ENCODE measurements around the gene CST3.
"Not testable (repeated sequence)": the region's sequence is repeated elsewhere in the genome, so short reads cannot be mapped to it uniquely, and the experiment has no call there.

The CST3 gene

DNA sequence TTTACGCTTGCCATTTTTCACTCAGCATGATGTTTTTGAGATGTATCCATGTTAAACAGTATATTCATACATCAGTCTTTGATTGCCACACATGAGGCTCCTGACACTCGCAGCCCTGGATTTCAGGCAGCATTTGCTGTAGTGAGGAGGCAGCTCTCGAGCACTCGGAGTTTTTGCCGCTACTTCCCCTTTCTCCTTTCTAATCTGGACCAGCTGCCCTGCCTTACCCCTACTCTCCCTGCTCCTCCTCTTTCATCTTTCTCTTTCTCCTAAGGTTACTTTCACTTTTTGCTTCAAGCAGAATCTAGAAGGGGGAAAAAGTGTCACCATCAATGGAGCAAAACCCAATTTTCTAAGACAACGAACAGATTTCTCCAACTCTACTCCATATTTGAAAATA is 5.9 kb upstream of the CST3 start:
- H3K36me3 ChIP-seq (ENCODE audit: insufficient read depth, low read length), result no peaks in the 10 kb centered on the region
- H3K27ac ChIP-seq (ENCODE audit: low read depth, low read length), result no peak overlapping the region
- H3K4me3 ChIP-seq (ENCODE audit: low read depth, low read length), result no peak overlapping the region
- H3K27me3 ChIP-seq (ENCODE audit: insufficient read depth, low read length), result no peaks in the 10 kb centered on the region
- peaks cover 14% of the 10 kb centered on the region for H3K4me1 ChIP-seq (ENCODE audit: control insufficient read depth, insufficient read depth, low read length, unreplicated experiment)
- no peak overlapping the region for H2AFZ ChIP-seq (ENCODE audit: low read length, unreplicated experiment)
- H3K79me2 ChIP-seq (ENCODE audit: control insufficient read depth, insufficient read depth, low read length, unreplicated experiment), result no peaks in the 10 kb centered on the region

GRCh38 chr20:23641936-23642751 is 4.4 kb upstream of the CST3 start:
- Histone ChIP-seq H3K79me2 (ENCODE audit: control insufficient read depth, insufficient read depth, low read length, unreplicated experiment) (peaks cover 5% of the 10 kb centered on the region), H3K4me3 (ENCODE audit: low read depth, low read length) (no peak overlapping the region), H3K27me3 (ENCODE audit: insufficient read depth, low read length) (no peaks in the 10 kb centered on the region), H2AFZ (ENCODE audit: low read length, unreplicated experiment) (no peak overlapping the region), H3K36me3 (ENCODE audit: insufficient read depth, low read length) (no peaks in the 10 kb centered on the region), H3K27ac (ENCODE audit: low read depth, low read length) (no peak overlapping the region), H3K4me1 (ENCODE audit: control insufficient read depth, insufficient read depth, low read length, unreplicated experiment) (peaks cover 14% of the 10 kb centered on the region)

GRCh38 chr20:23640671-23641667 is 3.2 kb upstream of the CST3 start:
- Histone ChIP-seq H3K27me3 (ENCODE audit: insufficient read depth, low read length) (no peaks in the 10 kb centered on the region), H3K4me3 (ENCODE audit: low read depth, low read length) (no peak overlapping the region), H3K36me3 (ENCODE audit: insufficient read depth, low read length) (no peaks in the 10 kb centered on the region), H3K4me1 (ENCODE audit: control insufficient read depth, insufficient read depth, low read length, unreplicated experiment) (peaks cover 21% of the 10 kb centered on the region), H3K27ac (ENCODE audit: low read depth, low read length) (no peak overlapping the region), H3K79me2 (ENCODE audit: control insufficient read depth, insufficient read depth, low read length, unreplicated experiment) (peaks cover 17% of the 10 kb centered on the region), H2AFZ (ENCODE audit: low read length, unreplicated experiment) (no peak overlapping the region)

DNA sequence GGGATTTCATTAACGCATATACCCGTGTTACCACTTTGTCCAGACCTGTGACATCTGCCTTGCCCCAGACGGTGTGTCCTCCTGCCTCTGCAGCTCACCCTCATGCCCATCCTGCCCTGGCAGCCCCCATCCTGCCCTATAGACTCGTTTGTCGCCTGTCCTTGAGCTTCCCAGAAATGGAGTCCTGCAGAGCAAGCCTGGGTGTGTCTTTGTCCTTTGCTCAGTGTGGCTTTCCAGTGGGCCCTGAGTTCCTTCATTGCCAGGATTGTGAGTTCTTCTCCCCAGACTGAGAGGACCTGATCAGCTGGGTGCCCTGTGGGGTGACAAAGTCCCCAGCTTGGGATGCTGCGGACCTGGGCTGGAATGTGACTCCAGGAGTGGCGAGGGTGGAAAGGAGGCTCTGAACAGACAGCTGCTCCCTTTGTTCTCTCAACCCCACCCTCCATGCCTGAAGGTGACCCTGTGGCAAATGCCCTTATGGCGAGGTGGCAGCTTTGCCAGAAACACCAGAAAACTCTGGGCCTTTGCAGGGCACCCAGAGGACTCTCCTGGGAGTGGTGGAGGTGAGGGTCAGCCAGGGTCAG is 2.4 kb upstream of the CST3 start:
- Histone ChIP-seq H2AFZ (ENCODE audit: low read length, unreplicated experiment) (no peak overlapping the region), H3K36me3 (ENCODE audit: insufficient read depth, low read length) (no peaks in the 10 kb centered on the region; the same call in 1 of the 2 replicates), H3K4me1 (ENCODE audit: control insufficient read depth, insufficient read depth, low read length, unreplicated experiment) (peaks cover 29% of the 10 kb centered on the region)

GRCh38 chr20:23639490-23639958 is 1.8 kb upstream of the CST3 start:
- Histone ChIP-seq H3K36me3 (ENCODE audit: insufficient read depth, low read length) (peaks cover 3% of the 10 kb centered on the region; the same call in 1 of the 2 replicates), H3K79me2 (ENCODE audit: control insufficient read depth, insufficient read depth, low read length, unreplicated experiment) (peaks cover 32% of the 10 kb centered on the region), H3K27me3 (ENCODE audit: insufficient read depth, low read length) (no peaks in the 10 kb centered on the region), H3K4me3 (ENCODE audit: low read depth, low read length) (no peak overlapping the region), H2AFZ (ENCODE audit: low read length, unreplicated experiment) (no peak overlapping the region), H3K4me1 (ENCODE audit: control insufficient read depth, insufficient read depth, low read length, unreplicated experiment) (peaks cover 34% of the 10 kb centered on the region), H3K27ac (ENCODE audit: low read depth, low read length) (no peak overlapping the region)

More for the DNA sequence above, 2.4 kb upstream of the CST3 start:
- no peaks in the 10 kb centered on the region for H3K27me3 ChIP-seq (ENCODE audit: insufficient read depth, low read length)
- H3K79me2 ChIP-seq (ENCODE audit: control insufficient read depth, insufficient read depth, low read length, unreplicated experiment), result peaks cover 26% of the 10 kb centered on the region
- no peak overlapping the region for H3K27ac ChIP-seq (ENCODE audit: low read depth, low read length)
- H3K4me3 ChIP-seq (ENCODE audit: low read depth, low read length), result no peak overlapping the region

GRCh38 chr20:23638309-23638708 is 554 bp upstream of the CST3 start:
- H3K27me3 ChIP-seq (ENCODE audit: insufficient read depth, low read length), result no peaks in the 10 kb centered on the region
- H3K4me1 ChIP-seq (ENCODE audit: control insufficient read depth, insufficient read depth, low read length, unreplicated experiment), result peaks cover 34% of the 10 kb centered on the region
- H3K79me2 ChIP-seq (ENCODE audit: control insufficient read depth, insufficient read depth, low read length, unreplicated experiment), result peaks cover 33% of the 10 kb centered on the region
- peaks cover 3% of the 10 kb centered on the region; the same call in 1 of the 2 replicates for H3K36me3 ChIP-seq (ENCODE audit: insufficient read depth, low read length)
- no peak overlapping the region for H3K27ac ChIP-seq (ENCODE audit: low read depth, low read length)
- H2AFZ ChIP-seq (ENCODE audit: low read length, unreplicated experiment), result no peak overlapping the region
- no peak overlapping the region for H3K4me3 ChIP-seq (ENCODE audit: low read depth, low read length)

- H3K27me3 ChIP-seq (ENCODE audit: insufficient read depth, low read length), result no peaks in the 10 kb centered on the region
- H3K4me1 ChIP-seq (ENCODE audit: control insufficient read depth, insufficient read depth, low read length, unreplicated experiment), result peaks cover 24% of the 10 kb centered on the region
- H3K27ac ChIP-seq (ENCODE audit: low read depth, low read length), result peak overlapping the region; percentile 74; the same call in 1 of the 2 replicates
- H3K79me2 ChIP-seq (ENCODE audit: control insufficient read depth, insufficient read depth, low read length, unreplicated experiment), result peaks cover 33% of the 10 kb centered on the region
- peak overlapping the region; percentile 80 for H3K4me3 ChIP-seq (ENCODE audit: low read depth, low read length)
- peaks cover 3% of the 10 kb centered on the region; the same call in 1 of the 2 replicates for H3K36me3 ChIP-seq (ENCODE audit: insufficient read depth, low read length)
- H2AFZ ChIP-seq (ENCODE audit: low read length, unreplicated experiment), result no peak overlapping the region
Observed at GRCh38 chr20:23636908-23637281, 860 bp downstream of the CST3 start.

DNA sequence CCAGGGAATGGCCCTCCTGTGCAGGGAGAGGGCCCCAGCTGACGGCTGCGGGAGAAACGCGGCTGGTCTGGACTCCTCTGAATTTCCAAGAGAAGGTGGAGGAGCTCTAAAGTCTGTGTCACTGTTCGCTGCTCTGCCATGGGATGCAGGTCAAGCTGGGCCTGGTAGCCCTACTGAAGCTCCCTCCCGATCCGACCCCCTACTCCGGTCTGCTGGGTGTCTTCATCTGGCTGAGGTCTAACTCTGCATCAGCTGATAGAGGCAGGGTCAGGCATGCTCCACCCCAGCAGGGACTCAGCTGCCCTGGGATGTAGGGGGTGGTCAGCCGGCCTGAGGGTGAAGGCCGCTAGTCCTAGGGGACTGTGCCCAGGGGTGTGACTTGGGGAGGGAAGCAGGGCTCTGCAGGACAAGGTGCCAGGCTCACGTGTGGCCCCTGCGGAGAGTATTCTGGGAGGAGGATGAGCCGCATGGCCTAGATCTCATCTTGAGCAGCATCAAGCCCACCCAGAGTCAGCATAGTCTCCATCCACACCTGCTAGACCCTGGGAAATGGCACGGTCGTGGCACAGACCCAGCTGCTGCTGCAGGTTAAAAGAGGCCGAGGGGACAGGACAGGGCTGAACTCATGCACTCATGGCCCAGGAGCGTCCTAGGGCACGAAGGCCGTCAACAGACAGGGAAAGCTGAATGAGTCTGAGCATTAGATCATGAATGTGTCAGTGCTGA is 1.4 kb downstream of the CST3 start:
- Histone ChIP-seq H2AFZ (ENCODE audit: low read length, unreplicated experiment) (no peak overlapping the region), H3K4me3 (ENCODE audit: low read depth, low read length) (peak overlapping the region; percentile 80), H3K4me1 (ENCODE audit: control insufficient read depth, insufficient read depth, low read length, unreplicated experiment) (peaks cover 20% of the 10 kb centered on the region), H3K27ac (ENCODE audit: low read depth, low read length) (peak overlapping the region; percentile 74; the same call in 1 of the 2 replicates), H3K36me3 (ENCODE audit: insufficient read depth, low read length) (peaks cover 3% of the 10 kb centered on the region; the same call in 1 of the 2 replicates), H3K27me3 (ENCODE audit: insufficient read depth, low read length) (no peaks in the 10 kb centered on the region), H3K79me2 (ENCODE audit: control insufficient read depth, insufficient read depth, low read length, unreplicated experiment) (peaks cover 33% of the 10 kb centered on the region)

DNA sequence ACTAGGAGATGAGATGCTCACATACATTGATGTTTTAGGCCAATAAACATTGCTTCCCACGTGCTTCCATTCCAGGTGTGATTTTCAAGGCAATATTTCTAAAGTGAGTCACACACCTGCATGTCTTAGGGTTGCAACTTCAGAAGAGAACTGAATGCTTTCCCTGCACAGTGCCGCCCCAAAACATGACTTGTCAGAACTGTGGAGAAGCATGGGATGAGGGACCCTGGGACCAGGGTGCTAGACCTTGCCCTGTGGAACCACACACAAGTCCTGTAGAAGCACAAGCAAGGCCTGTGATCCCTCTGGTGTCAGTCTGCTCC is 2.0 kb downstream of the CST3 start:
- H2AFZ ChIP-seq (ENCODE audit: low read length, unreplicated experiment); H3K36me3 ChIP-seq (ENCODE audit: insufficient read depth, low read length); H3K27me3 ChIP-seq (ENCODE audit: insufficient read depth, low read length); H3K27ac ChIP-seq (ENCODE audit: low read depth, low read length): not testable (repeated sequence)
- H3K79me2 ChIP-seq (ENCODE audit: control insufficient read depth, insufficient read depth, low read length, unreplicated experiment), result peaks cover 33% of the 10 kb centered on the region
- peak overlapping the region; percentile 80 for H3K4me3 ChIP-seq (ENCODE audit: low read depth, low read length)
- peaks cover 20% of the 10 kb centered on the region for H3K4me1 ChIP-seq (ENCODE audit: control insufficient read depth, insufficient read depth, low read length, unreplicated experiment)
